Stimulated activated CD8-positive, alpha-beta memory T cell treated with anti-CD3 and anti-CD28 coated beads, Interleukin-15, amount 100 ng/mL, for 1 hour (primary cell): ENCODE measurements around the gene LRRC70.
"Not testable (repeated sequence)": the region's sequence is repeated elsewhere in the genome, so short reads cannot be mapped to it uniquely, and the experiment has no call there.

ENCODE experiments used
- DNase-seq: peaks from one replicate; pipeline ENCODE4 v3.0.0-alpha.2; 2020; ENCODE audit warnings: low read depth

LRRC70 gene

GRCh38 chr5:62607615-62608014, 29.0 kb downstream of the LRRC70 start:
- no peak for DNase-seq

- DNase-seq: no peak
Observed at GRCh38 chr5:62608529-62609511, 30.2 kb downstream of the LRRC70 start.

GRCh38 chr5:62614355-62614754, 35.7 kb downstream of the LRRC70 start:
- DNase-seq: no peak

- DNase-seq: no peak
Observed at GRCh38 chr5:62616615-62617277, 38.1 kb downstream of the LRRC70 start.

GRCh38 chr5:62617943-62618342, 39.3 kb downstream of the LRRC70 start:
- DNase-seq: no peak

GRCh38 chr5:62620761-62621160, 42.1 kb downstream of the LRRC70 start:
- DNase-seq: no peak

GRCh38 chr5:62621280-62621679, 42.7 kb downstream of the LRRC70 start:
- DNase-seq: no peak

GRCh38 chr5:62623271-62623670, 44.7 kb downstream of the LRRC70 start:
- no peak for DNase-seq

- DNase-seq: not testable (repeated sequence)
Observed at GRCh38 chr5:62624436-62624835, 45.8 kb downstream of the LRRC70 start.

- DNase-seq: no peak
Observed at GRCh38 chr5:62626534-62626933, 47.9 kb downstream of the LRRC70 start.

- DNase-seq: no peak
Observed at GRCh38 chr5:62627121-62627520, 48.5 kb downstream of the LRRC70 start.

GRCh38 chr5:62627901-62628300, 49.3 kb downstream of the LRRC70 start:
- DNase-seq: no peak
